Astrocyte of the spinal cord (primary cell): ENCODE data around the gene RLIM.

Source experiments
- DNase-seq: peaks from one replicate; pipeline ENCODE4 v3.0.0; 2011; ENCODE audit warnings: low read depth, low spot score
- H3K4me3 ChIP-seq: 2 replicates; pipeline ENCODE4 v1.5.1; 2011; ENCODE audit warnings: low read depth, mild to moderate bottlenecking, low read length, moderate library complexity
- CTCF ChIP-seq: IDR thresholded peaks from 2 replicates; pipeline ENCODE4 v1.5.1; 2012; ENCODE audit warnings: low read depth, mild to moderate bottlenecking, low read length, inconsistent platforms
- in situ Hi-C: cut with HindIII; loops from 2 replicates; pipeline ENCODE4 v1.10.0; 2017; ENCODE audit warnings: low sequenced_read_pairs

RLIM gene

DNA sequence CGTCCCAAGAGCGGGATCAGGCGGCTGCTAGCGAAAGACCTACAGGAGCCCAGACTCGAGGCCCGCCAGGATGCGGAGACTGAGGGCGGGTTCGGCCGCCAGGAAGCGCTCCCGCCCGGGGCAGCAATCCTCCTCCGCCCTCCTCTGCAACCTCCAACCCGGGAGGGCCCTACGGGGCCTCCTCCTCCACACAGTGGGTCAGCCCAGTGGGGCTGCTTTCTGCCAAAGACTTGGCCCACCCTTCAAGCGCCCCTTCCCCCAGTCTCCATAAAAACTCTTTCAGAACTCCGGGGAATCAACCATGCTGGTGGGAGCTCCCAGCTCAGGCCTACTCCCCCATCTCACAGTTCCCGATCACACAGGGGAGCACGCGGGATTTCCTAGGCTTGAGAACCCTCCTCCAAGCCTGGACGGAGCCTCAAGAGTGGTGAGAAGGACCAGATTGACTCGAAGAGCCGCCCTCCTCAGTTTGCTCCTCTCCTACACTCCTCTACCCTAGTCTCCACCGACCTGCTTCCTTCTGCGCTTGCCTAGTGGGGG, 77.5 kb downstream of the RLIM start:
- peak; percentile 40 for DNase-seq
- in situ Hi-C loops: no loop called here
- TF ChIP-seq CTCF: peak; percentile 18
- H3K4me3 ChIP-seq: peak overlapping the region; percentile 39

GRCh38 chrX:74536152-74536831, 78.1 kb downstream of the RLIM start:
- DNase-seq: peak; percentile 89

GRCh38 chrX:74535408-74536151, 78.8 kb downstream of the RLIM start:
- DNase-seq: peak; percentile 67

More at GRCh38 chrX:74536152-74536831, 78.1 kb downstream of the RLIM start:
- in situ Hi-C loops: no loop called here
- peak; percentile 41 for TF ChIP-seq CTCF
- H3K4me3 ChIP-seq: peak overlapping the region; percentile 39

More at GRCh38 chrX:74535408-74536151, 78.8 kb downstream of the RLIM start:
- H3K4me3 ChIP-seq: peak overlapping the region; percentile 39
- peak; percentile 42 for TF ChIP-seq CTCF
- in situ Hi-C loops: no loop called here
